Esophagus squamous epithelium (tissue), 4 donors: ENCODE data around the gene GPR132.

Source experiments
- CTCF ChIP-seq, 6 experiments: fragments of 450-650 bp in 4 of 6; fragments of 200-600 bp in 2 of 6; sonication (generic) in 2 of 6; IDR thresholded peaks; one replicate each; pipeline ENCODE4 v1.5.1; 2016 to 2019; ENCODE audit warnings: antibody characterized with exemption in 6 of 6, mild to moderate bottlenecking in 4 of 6, moderate library complexity in 4 of 6
- POLR2A ChIP-seq, 4 donors: fragments of 450-650 bp; IDR thresholded peaks; one replicate each; pipeline ENCODE4 v1.6.1; 2017; ENCODE audit warnings: antibody characterized with exemption in 4 of 4, mild to moderate bottlenecking in 4 of 4, moderate library complexity in 3 of 4

GRCh38 chr14:105005929-105006830, 59.0 kb downstream of the GPR132 start:
- TF ChIP-seq CTCF (IDR thresholded peaks at IDR 0.05) (no peak), POLR2A (IDR thresholded peaks at IDR 0.05) (no peak)
